ENCODE measurements around the gene COL20A1.

DNA sequence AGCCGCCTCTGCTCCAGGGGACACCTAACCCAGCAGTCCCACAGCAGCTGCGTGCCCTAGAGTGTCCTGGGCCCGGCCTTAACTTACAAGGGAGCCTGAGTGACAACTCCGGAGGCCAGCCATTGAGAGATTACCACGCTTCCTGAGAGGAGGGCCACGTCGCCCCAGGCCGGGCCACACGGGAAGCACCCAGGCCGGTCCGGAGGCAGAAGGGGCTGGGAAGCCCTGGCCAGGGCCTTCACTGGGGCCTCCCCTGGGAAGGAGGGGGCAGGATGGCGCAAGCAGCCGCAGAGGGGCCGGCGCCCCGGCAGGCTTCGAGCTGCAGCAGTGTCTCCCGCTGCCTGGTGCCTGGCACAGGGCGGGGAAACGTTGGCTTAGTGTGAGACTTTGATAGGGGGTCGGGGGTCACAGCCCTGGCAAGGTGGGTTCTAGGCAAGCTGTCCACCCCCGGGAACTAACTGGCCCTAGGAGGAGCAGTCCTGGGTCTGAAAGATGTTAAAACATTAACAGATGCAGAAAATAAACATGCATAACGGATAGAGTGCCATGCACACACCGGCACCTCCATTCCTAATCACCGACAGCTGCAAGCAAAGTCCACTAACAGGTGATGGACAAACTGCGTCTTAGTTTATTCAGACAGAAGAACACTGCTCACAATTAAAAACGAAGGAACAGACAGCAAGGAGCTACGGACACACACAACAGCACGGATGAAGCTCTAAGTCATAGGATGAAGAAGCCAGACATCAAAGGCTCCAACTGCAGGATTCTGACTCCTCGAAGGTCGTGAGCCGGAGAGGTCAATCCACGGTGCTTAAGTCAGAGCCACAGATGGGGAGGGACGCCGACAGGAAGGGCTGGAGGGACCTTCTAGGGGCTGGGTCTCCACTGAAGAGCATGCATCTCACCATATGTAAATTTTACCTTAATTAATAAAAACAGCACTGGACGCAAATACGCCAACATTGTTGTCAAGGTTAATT lies 50.8 kb downstream of the COL20A1 start:
- TF ChIP-seq ZNF549 (tag by site-specific recombination; IDR thresholded peaks at IDR 0.05) (no peak), YY1 (tag by site-specific recombination; IDR thresholded peaks at IDR 0.05) (no peak), ZNF513 (tag by site-specific recombination; IDR thresholded peaks at IDR 0.05) (no peak), ZNF274 (IDR thresholded peaks at IDR 0.05; ENCODE audit: low read length) (no peak), ZNF274 (tag by site-specific recombination; IDR thresholded peaks at IDR 0.05; ENCODE audit: borderline replicate concordance) (no peak), TCF7L2 (IDR thresholded peaks at IDR 0.05; ENCODE audit: borderline replicate concordance, low read depth, low read length) (no peak)
- TF ChIP-seq, protein P1, sequence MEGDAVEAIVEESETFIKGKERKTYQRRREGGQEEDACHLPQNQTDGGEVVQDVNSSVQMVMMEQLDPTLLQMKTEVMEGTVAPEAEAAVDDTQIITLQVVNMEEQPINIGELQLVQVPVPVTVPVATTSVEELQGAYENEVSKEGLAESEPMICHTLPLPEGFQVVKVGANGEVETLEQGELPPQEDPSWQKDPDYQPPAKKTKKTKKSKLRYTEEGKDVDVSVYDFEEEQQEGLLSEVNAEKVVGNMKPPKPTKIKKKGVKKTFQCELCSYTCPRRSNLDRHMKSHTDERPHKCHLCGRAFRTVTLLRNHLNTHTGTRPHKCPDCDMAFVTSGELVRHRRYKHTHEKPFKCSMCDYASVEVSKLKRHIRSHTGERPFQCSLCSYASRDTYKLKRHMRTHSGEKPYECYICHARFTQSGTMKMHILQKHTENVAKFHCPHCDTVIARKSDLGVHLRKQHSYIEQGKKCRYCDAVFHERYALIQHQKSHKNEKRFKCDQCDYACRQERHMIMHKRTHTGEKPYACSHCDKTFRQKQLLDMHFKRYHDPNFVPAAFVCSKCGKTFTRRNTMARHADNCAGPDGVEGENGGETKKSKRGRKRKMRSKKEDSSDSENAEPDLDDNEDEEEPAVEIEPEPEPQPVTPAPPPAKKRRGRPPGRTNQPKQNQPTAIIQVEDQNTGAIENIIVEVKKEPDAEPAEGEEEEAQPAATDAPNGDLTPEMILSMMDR (tag by site-specific recombination; IDR thresholded peaks at IDR 0.05) = no peak

Data from HEK293 (cell line).